ENCODE data around the gene ZCCHC14.

Gene ZCCHC14

GRCh38 chr16:87457061-87457611 lies 35.7 kb downstream of the ZCCHC14 start:
- DNase-seq (ENCODE audit: low spot score): peak; percentile 58

- no peak for DNase-seq (ENCODE audit: low spot score)
Observed at GRCh38 chr16:87454391-87454790, 38.4 kb downstream of the ZCCHC14 start.

GRCh38 chr16:87453326-87453725 lies 39.5 kb downstream of the ZCCHC14 start:
- DNase-seq (ENCODE audit: low spot score): no peak

GRCh38 chr16:87451563-87452210 lies 41.1 kb downstream of the ZCCHC14 start:
- no peak for DNase-seq (ENCODE audit: low spot score)

GRCh38 chr16:87448866-87449265 lies 44.0 kb downstream of the ZCCHC14 start:
- DNase-seq (ENCODE audit: low spot score): no peak

- no peak for DNase-seq (ENCODE audit: low spot score)
Observed at GRCh38 chr16:87447323-87447722, 45.5 kb downstream of the ZCCHC14 start.

- no peak for DNase-seq (ENCODE audit: low spot score)
Observed at GRCh38 chr16:87446479-87446878, 46.3 kb downstream of the ZCCHC14 start.

- DNase-seq (ENCODE audit: low spot score): no peak
Observed at GRCh38 chr16:87445486-87445885, 47.3 kb downstream of the ZCCHC14 start.

GRCh38 chr16:87443964-87444363 lies 48.9 kb downstream of the ZCCHC14 start:
- no peak for DNase-seq (ENCODE audit: low spot score)

GRCh38 chr16:87443016-87443415 lies 49.8 kb downstream of the ZCCHC14 start:
- no peak for DNase-seq (ENCODE audit: low spot score)

- DNase-seq (ENCODE audit: low spot score): no peak
Observed at GRCh38 chr16:87442581-87442966, 50.2 kb downstream of the ZCCHC14 start.

- DNase-seq (ENCODE audit: low spot score): no peak
Observed at GRCh38 chr16:87441886-87442580, 50.8 kb downstream of the ZCCHC14 start.

GRCh38 chr16:87439926-87440325 lies 52.9 kb downstream of the ZCCHC14 start:
- no peak for DNase-seq (ENCODE audit: low spot score)

GRCh38 chr16:87438611-87438985 lies 54.2 kb downstream of the ZCCHC14 start:
- no peak for DNase-seq (ENCODE audit: low spot score)

GRCh38 chr16:87437911-87438610 lies 54.8 kb downstream of the ZCCHC14 start:
- no peak for DNase-seq (ENCODE audit: low spot score)

- DNase-seq (ENCODE audit: low spot score): no peak
Observed at GRCh38 chr16:87437327-87437726, 55.5 kb downstream of the ZCCHC14 start.

GRCh38 chr16:87436225-87437172 lies 56.3 kb downstream of the ZCCHC14 start:
- no peak for DNase-seq (ENCODE audit: low spot score)

- peak; percentile 59 for DNase-seq (ENCODE audit: low spot score)
Observed at GRCh38 chr16:87435372-87436224, 57.2 kb downstream of the ZCCHC14 start.

GRCh38 chr16:87434146-87434667 lies 58.6 kb downstream of the ZCCHC14 start:
- DNase-seq (ENCODE audit: low spot score): no peak

GRCh38 chr16:87432330-87432915 lies 60.4 kb downstream of the ZCCHC14 start:
- no peak for DNase-seq (ENCODE audit: low spot score)

Measured in RKO (cell line).